ENCODE results near the gene GALNT18.

DNA sequence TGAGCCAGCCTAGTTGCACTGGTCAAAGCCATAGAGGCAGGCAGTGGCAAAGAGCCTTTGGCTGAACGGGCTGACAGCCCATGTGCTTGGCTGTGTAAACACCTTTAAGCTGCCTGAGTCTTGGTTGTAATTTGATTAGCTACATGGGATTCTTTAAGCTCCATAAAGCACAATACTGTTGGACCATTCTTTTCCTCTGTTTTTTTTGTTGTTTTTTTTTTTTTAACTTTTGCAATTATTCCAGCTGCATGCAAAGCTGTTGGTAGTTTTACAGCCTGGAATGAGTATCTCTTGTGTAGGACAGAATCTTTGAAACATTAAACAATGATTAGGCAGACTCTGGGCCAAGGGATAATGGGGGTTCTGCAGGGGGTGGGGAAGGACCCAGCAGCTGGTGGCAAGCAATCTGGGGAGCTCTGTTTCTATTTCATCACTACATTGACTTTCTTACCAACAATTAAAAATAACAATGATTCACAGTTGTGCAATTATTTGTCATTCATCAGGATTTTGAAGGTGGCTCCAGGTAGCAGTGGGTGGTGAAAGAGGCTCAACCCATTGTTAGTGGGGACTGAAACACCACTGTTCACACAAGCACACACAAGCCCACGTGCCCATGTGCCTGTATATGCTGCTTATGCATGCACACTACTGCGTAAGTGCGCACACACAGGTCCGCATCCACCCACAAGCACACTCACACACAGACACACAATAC lies 199.2 kb downstream of the GALNT18 start:
- TF ChIP-seq, protein P1, sequence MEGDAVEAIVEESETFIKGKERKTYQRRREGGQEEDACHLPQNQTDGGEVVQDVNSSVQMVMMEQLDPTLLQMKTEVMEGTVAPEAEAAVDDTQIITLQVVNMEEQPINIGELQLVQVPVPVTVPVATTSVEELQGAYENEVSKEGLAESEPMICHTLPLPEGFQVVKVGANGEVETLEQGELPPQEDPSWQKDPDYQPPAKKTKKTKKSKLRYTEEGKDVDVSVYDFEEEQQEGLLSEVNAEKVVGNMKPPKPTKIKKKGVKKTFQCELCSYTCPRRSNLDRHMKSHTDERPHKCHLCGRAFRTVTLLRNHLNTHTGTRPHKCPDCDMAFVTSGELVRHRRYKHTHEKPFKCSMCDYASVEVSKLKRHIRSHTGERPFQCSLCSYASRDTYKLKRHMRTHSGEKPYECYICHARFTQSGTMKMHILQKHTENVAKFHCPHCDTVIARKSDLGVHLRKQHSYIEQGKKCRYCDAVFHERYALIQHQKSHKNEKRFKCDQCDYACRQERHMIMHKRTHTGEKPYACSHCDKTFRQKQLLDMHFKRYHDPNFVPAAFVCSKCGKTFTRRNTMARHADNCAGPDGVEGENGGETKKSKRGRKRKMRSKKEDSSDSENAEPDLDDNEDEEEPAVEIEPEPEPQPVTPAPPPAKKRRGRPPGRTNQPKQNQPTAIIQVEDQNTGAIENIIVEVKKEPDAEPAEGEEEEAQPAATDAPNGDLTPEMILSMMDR (IDR thresholded peaks at IDR 0.05): no peak
- no peak for TF ChIP-seq POLR2A (IDR thresholded peaks at IDR 0.05)

Measured in right lobe of liver (tissue), 4 donors.